Spleen (tissue), 7 donors: ENCODE data around the gene TPO.

Source experiments
- POLR2A ChIP-seq, 3 donors: fragments of 450-650 bp; IDR thresholded peaks; one replicate each; pipeline ENCODE4 v1.5.1; 2017; ENCODE audit warnings: antibody characterized with exemption in 3 of 3, mild to moderate bottlenecking in 1 of 3
- POLR2AphosphoS5 ChIP-seq, 3 donors: sonication (generic); formaldehyde crosslinking; IDR thresholded peaks; one replicate each; pipeline ENCODE4 v1.5.1; 2017; ENCODE audit warnings: antibody characterized with exemption in 3 of 3
- TF ChIP-seq, protein P1 (sequence below), 11 experiments: fragments of 200-600 bp in 7 of 11; fragments of 450-650 bp in 4 of 11; sonication (generic) in 4 of 11; IDR thresholded peaks in 8 of 11; conservative IDR thresholded peaks in 3 of 11; 1 replicate in 7 of 11; 2 replicates in 4 of 11; pipeline versions ENCODE4 v1.4.0 to v1.8.0; 2016 to 2021; ENCODE audit warnings: antibody characterized with exemption in 11 of 11, inconsistent platforms in 4 of 11, mild to moderate bottlenecking in 1 of 11
- donor health status: DM: no; HTN: no; CAD: no; lungs with moderate emphysema.
- donor health status: DM: no; HTN: no; CAD: no.
- donor health status: DM: no; HTN: no; CAD: no.

DNA sequence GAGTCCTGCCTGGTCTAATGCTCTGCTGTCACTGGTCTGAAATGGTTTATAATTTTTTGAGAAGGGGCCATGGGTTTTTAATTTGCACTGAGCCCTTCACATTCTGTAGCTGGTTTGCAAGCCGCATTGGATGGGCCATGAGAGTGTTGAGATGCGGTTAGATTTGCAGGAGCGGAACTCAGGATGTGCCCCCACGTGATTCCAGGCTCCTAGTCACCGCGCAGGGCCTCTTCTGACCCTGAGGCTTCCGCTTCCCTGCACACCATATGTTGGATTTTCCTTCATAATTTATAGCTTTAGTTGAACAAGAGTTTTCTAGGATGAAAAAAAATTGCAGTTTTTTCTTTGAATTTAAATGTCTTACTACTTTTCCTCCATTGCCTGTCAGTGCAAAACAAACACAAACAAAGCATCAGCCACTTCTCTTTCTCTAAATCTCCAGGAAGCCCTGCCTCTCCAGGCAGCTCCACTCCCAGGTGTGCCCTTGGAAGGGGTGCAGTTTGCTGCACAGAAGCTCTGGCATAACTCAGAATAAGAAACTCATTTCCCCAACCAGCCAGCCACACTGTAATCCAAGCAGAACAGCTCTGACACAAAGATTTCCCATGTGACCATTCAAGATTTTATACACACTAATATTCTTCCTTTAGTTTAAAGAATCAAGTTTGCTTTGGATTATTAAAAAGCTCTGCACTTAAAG, 18.4 kb upstream of the TPO start:
- TF ChIP-seq, protein P1, sequence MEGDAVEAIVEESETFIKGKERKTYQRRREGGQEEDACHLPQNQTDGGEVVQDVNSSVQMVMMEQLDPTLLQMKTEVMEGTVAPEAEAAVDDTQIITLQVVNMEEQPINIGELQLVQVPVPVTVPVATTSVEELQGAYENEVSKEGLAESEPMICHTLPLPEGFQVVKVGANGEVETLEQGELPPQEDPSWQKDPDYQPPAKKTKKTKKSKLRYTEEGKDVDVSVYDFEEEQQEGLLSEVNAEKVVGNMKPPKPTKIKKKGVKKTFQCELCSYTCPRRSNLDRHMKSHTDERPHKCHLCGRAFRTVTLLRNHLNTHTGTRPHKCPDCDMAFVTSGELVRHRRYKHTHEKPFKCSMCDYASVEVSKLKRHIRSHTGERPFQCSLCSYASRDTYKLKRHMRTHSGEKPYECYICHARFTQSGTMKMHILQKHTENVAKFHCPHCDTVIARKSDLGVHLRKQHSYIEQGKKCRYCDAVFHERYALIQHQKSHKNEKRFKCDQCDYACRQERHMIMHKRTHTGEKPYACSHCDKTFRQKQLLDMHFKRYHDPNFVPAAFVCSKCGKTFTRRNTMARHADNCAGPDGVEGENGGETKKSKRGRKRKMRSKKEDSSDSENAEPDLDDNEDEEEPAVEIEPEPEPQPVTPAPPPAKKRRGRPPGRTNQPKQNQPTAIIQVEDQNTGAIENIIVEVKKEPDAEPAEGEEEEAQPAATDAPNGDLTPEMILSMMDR (IDR thresholded peaks at IDR 0.05 in 8 of 11, conservative IDR thresholded peaks at IDR 0.05 in 3 of 11) = no peak
- no peak for TF ChIP-seq POLR2A (IDR thresholded peaks at IDR 0.05)
- no peak for TF ChIP-seq POLR2AphosphoS5 (IDR thresholded peaks at IDR 0.05)
